ENCODE results near the gene RERE.

RERE gene

DNA sequence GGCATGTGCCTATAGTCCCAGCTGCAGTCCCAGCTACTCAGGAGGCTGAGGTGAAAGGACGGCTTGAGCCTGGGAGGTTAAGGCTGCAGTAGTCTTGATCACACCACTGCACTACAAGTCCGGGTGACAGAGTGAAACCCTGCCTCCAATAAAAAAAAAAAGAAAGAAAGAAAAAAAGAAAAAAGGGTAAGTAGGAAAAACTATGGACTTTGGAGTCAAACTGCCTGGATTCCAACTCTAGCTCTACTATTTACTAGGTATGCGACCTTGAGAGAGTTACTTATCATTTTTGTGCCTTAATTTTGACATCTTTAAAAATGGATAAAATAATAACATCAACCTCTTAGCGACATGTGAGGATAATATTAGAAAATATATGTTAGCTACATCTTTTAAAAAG is 348.7 kb downstream of the RERE start:
- Mint-ChIP-seq H3K4me3 (no peak overlapping the region), H3K27ac (no peak overlapping the region), H3K9me3 (no peaks in the 10 kb centered on the region), H3K27me3 (no peaks in the 10 kb centered on the region), H3K4me1 (peaks cover 34% of the 10 kb centered on the region)
- ATAC-seq (no peak), DNase-seq (no peak)

DNA sequence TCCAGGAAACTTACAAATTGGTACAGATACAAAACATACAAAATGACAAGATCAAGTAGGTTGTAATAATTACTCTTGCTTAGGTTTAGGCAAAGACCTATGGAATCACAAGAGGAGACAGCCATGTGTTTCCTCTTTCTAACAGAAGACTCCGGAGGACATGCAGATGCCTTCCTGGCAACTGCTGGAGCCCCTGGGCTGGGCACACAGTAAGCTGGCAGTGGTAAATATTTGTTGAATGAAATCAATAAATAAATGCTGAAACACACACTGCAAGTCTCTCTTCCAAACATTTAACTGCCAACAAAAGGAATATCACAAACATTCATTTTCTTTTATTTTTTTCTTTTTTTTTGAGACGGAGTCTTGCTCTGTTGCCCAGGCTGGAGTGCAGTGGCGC is 350.1 kb downstream of the RERE start:
- Mint-ChIP-seq H3K9me3 (no peaks in the 10 kb centered on the region), H3K27me3 (no peaks in the 10 kb centered on the region), H3K4me1 (peaks cover 31% of the 10 kb centered on the region), H3K4me3 (no peak overlapping the region), H3K27ac (no peak overlapping the region)
- DNase-seq (no peak), ATAC-seq (no peak)

GRCh38 chr1:8465692-8466091 is 351.7 kb downstream of the RERE start:
- DNase-seq (no peak), ATAC-seq (no peak)
- Mint-ChIP-seq H3K9me3 (no peaks in the 10 kb centered on the region), H3K27me3 (no peaks in the 10 kb centered on the region), H3K4me3 (no peak overlapping the region), H3K27ac (no peak overlapping the region), H3K4me1 (peaks cover 30% of the 10 kb centered on the region)

- H3K27me3 Mint-ChIP-seq: no peaks in the 10 kb centered on the region
- DNase-seq: no peak
- no peak for ATAC-seq
- no peak overlapping the region for H3K27ac Mint-ChIP-seq
- H3K4me3 Mint-ChIP-seq: no peak overlapping the region
- H3K4me1 Mint-ChIP-seq: peaks cover 30% of the 10 kb centered on the region
- H3K9me3 Mint-ChIP-seq: no peaks in the 10 kb centered on the region
These were observed 352.4 kb downstream of the RERE start for GRCh38 chr1:8465013-8465412.

DNA sequence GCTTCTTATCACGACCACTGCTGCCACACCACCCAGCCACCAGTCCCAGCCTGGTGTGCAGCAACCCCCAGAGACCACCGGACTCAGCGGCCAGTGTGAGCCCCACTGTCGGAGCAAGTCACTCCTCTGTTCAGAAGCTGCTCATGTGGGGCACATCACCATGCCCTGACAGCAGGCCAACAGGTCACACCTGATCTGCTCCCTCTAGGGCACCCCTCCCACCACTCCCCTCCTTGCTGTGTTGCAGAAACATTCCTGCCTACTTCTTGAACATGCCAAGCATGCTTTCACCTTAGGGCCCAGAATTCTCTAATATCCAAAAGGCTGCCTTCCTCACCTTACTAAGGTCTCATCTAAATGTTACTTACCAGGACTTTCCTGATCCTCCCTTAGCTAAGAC is 353.1 kb downstream of the RERE start:
- no peak overlapping the region for H3K27ac Mint-ChIP-seq
- DNase-seq: no peak
- H3K4me1 Mint-ChIP-seq: peaks cover 30% of the 10 kb centered on the region
- peak overlapping the region in 1 of 2 donors; percentile 18 for H3K4me3 Mint-ChIP-seq
- no peaks in the 10 kb centered on the region for H3K27me3 Mint-ChIP-seq
- ATAC-seq: no peak
- no peaks in the 10 kb centered on the region for H3K9me3 Mint-ChIP-seq

DNA sequence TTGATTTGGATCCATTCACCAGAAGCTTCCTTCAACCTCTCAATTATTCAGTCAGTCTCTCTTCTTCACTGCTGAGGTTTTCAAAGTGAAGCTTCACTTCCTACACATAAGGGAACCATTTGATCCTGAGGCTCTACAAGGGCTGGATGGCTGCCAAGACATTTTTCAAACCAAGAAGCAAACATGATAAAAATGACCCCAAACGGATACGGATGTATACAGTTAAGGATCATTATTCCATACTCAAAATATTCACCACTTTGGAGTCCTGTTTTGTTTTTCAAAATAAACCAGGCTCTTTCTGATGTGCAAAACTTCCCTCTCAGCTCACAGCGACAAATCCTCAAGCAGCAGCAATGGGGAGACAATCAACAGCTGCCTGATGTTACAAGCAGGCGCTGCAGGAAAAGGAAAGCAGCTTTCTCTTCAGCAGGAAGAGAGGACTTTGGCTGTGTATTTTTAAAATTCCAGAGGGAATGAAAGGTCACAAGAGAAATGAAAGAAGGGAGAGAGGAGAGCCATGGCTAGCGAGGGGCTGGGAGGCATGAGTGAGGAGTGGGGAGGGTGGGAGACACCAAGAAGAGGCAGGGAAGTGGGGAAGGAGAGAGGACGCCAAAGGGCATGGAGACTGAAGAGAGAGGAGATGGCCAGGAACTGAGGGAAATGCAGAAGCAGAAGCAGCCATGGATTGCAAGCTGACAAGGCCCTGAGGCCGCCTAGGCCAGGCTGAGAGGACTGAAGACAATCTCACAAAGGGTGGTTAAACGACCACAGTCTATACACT is 354.1 kb downstream of the RERE start:
- Mint-ChIP-seq H3K4me1 (peaks cover 32% of the 10 kb centered on the region), H3K4me3 (no peak overlapping the region), H3K27ac (peak overlapping the region in 1 of 2 donors; percentile 41), H3K27me3 (no peaks in the 10 kb centered on the region), H3K9me3 (no peaks in the 10 kb centered on the region)
- DNase-seq (no peak), ATAC-seq (no peak)

GRCh38 chr1:8462371-8462892 is 355.0 kb downstream of the RERE start:
- Mint-ChIP-seq H3K4me1 (peaks cover 41% of the 10 kb centered on the region), H3K27me3 (no peaks in the 10 kb centered on the region), H3K4me3 (no peak overlapping the region)

GRCh38 chr1:8461351-8462110 is 355.9 kb downstream of the RERE start:
- Mint-ChIP-seq H3K27me3 (no peaks in the 10 kb centered on the region), H3K27ac (no peak overlapping the region), H3K4me1 (peaks cover 50% of the 10 kb centered on the region), H3K4me3 (no peak overlapping the region), H3K9me3 (no peaks in the 10 kb centered on the region)
- no peak for DNase-seq
- ATAC-seq: no peak

More at GRCh38 chr1:8462371-8462892, 355.0 kb downstream of the RERE start:
- Mint-ChIP-seq H3K9me3 (no peaks in the 10 kb centered on the region), H3K27ac (no peak overlapping the region)
- DNase-seq (no peak), ATAC-seq (no peak)

DNA sequence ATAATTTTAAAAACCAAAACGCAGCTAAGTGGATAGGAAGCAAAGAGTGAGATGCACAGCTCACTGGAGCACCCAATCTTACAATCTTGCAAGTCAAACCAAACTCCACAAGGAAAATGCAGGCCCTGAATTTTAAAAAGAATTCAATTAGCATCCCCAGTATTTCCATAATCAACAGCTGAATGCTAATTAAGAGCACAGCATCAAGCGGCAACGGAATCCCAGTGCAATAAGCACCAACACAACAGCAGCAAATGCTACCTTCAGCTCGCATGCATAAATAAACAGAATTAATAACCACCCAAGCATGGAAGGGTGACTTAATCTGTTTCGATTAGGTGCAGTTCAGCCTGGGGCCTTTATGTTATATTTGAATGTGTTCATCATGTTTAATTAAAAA is 356.7 kb downstream of the RERE start:
- Mint-ChIP-seq H3K9me3 (no peaks in the 10 kb centered on the region), H3K27me3 (no peaks in the 10 kb centered on the region), H3K27ac (no peak overlapping the region), H3K4me3 (no peak overlapping the region), H3K4me1 (peaks cover 53% of the 10 kb centered on the region)
- ATAC-seq (no peak), DNase-seq (no peak)

- no peaks in the 10 kb centered on the region for H3K27me3 Mint-ChIP-seq
- DNase-seq (no peak), ATAC-seq (no peak)
- peaks cover 53% of the 10 kb centered on the region for H3K4me1 Mint-ChIP-seq
- H3K27ac Mint-ChIP-seq: no peak overlapping the region
- H3K9me3 Mint-ChIP-seq: no peaks in the 10 kb centered on the region
- H3K4me3 Mint-ChIP-seq: no peak overlapping the region
These were observed 357.3 kb downstream of the RERE start for GRCh38 chr1:8460132-8460544.

GRCh38 chr1:8458607-8459006 is 358.8 kb downstream of the RERE start:
- no peak for DNase-seq
- Mint-ChIP-seq H3K4me3 (no peak overlapping the region), H3K27ac (no peak overlapping the region), H3K27me3 (no peaks in the 10 kb centered on the region), H3K9me3 (no peaks in the 10 kb centered on the region), H3K4me1 (peaks cover 44% of the 10 kb centered on the region)
- no peak for ATAC-seq

DNA sequence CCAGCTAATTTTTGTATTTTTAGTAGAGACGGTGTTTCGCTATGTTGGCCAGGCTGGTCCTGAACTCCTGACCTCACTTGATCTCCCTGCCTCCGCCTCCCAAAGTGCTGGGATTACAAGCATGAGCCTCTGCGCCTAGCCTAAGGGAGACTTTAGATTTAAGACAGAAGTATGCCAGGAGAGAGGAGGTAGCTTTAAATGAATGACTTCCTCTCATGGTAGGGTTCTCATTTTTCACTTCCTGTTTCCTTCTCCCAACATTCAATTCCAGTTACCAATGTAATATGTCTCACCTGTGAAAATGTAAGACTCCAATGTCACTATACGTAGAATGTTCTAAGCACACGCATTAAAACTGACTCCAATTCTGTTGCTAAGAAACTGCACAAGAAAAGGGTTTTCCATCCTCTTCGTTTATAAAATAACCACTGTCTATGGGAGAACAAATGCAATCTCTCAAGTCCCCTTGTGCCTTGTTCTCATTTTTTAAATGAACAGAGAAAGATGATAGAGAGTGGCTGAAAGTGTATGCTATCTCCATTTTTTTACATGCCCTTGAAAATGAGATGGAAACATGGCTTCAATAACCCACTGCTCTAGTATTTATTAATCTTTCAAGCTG is 359.6 kb downstream of the RERE start:
- H3K27me3 Mint-ChIP-seq: no peaks in the 10 kb centered on the region
- peaks cover 37% of the 10 kb centered on the region for H3K4me1 Mint-ChIP-seq
- H3K9me3 Mint-ChIP-seq: no peaks in the 10 kb centered on the region
- H3K27ac Mint-ChIP-seq: no peak overlapping the region
- DNase-seq (no peak), ATAC-seq (no peak)
- no peak overlapping the region for H3K4me3 Mint-ChIP-seq

DNA sequence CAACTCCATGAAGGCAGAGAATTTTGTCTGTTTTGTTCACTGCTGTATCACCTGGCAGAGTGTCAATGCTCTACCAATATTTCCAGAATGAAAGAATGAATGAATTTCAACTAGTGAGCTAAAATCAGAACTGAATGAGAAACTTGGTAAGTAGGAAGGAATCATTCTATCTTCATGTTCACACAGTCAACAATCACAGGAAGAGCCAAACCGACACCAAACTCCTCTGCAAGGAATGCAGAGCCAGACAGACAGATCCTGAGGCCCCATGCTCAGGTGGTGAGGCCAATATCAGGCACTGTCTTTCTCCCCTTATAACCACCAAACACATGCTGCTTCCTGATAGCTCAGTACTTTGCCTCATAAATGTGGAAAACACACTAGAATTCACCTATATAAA is 360.4 kb downstream of the RERE start:
- no peak for DNase-seq
- Mint-ChIP-seq H3K9me3 (no peaks in the 10 kb centered on the region), H3K27me3 (no peaks in the 10 kb centered on the region), H3K27ac (peak overlapping the region in 1 of 2 donors; percentile 2), H3K4me3 (no peak overlapping the region), H3K4me1 (peaks cover 31% of the 10 kb centered on the region)
- no peak for ATAC-seq

DNA sequence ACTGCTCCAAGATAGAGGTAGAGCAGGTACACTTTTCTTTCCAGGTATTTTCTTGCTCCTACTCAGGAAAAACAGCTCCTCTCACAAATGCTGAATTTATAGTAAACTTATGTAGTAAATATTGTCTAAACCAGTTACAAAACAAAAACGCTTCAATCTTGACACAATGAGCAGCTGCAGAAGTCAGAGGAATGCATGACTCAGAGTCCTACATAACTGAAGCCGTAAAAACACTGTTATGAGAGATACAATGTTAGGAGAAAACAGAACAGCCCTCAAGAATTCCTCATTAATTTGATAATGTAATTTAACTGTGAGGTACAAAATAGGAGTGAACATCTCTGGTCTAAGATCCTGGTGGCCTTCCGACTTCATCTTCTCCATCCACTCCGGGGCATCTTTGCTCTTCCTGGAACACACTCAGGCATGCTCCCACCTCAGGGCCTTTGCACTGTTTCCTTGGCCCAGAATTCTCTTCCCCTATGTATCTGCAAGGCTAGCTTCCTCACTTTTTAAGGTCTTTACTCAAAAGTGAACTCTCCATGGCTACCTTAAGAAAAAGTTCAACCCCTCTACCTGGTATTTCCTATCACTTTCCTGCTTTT is 361.0 kb downstream of the RERE start:
- ATAC-seq: no peak
- no peak for DNase-seq
- H3K9me3 Mint-ChIP-seq: no peaks in the 10 kb centered on the region
- no peak overlapping the region for H3K4me3 Mint-ChIP-seq
- H3K27ac Mint-ChIP-seq: peak overlapping the region in 1 of 2 donors; percentile 2
- no peaks in the 10 kb centered on the region for H3K27me3 Mint-ChIP-seq
- H3K4me1 Mint-ChIP-seq: peaks cover 26% of the 10 kb centered on the region

GRCh38 chr1:8455700-8456307 is 361.6 kb downstream of the RERE start:
- H3K27me3 Mint-ChIP-seq: no peaks in the 10 kb centered on the region
- H3K27ac Mint-ChIP-seq: no peak overlapping the region
- H3K4me3 Mint-ChIP-seq: no peak overlapping the region
- H3K9me3 Mint-ChIP-seq: no peaks in the 10 kb centered on the region
- H3K4me1 Mint-ChIP-seq: peaks cover 23% of the 10 kb centered on the region
- DNase-seq (no peak), ATAC-seq (no peak)
